Right lobe of liver (tissue), 6 donors: Measurements from ENCODE around the gene FBRSL1. TPM values are rescaled to one million over a fixed set of nuclear protein-coding genes. Genes with fewer than 3 reads are reported as not detected.

Experiments used
- ATAC-seq, 4 donors: fragments of 200-7000 bp; cut with Tn5 transposase; one replicate each; pipeline ENCODE4 v1.9.1; 2020; ENCODE audit warnings: mild to moderate bottlenecking in 4 of 4, moderate library complexity in 4 of 4
- DNase-seq, 3 donors: peaks; one replicate each; pipeline ENCODE4 v3.0.0-alpha.2; 2020
- H3K27ac ChIP-seq, 3 donors: fragments of 200-600 bp; one replicate each; pipeline ENCODE4 v1.8.0; 2022
- H3K27me3 ChIP-seq, 2 donors: fragments of 200-600 bp; one replicate each; pipeline ENCODE4 v1.8.0; 2022
- H3K36me3 ChIP-seq, 4 donors: fragments of 200-600 bp; sonication (generic) in 1 of 4; one replicate each; pipeline versions ENCODE4 v1.5.1 to v1.8.0; 2017 to 2022; ENCODE audit warnings: control low read depth in 1 of 4
- H3K4me1 ChIP-seq, 4 donors: fragments of 200-600 bp; sonication (generic) in 1 of 4; one replicate each; pipeline versions ENCODE4 v1.5.1 to v1.8.0; 2017 to 2022; ENCODE audit warnings: control low read depth in 1 of 4
- H3K4me3 ChIP-seq, 3 donors: fragments of 200-600 bp; one replicate each; pipeline ENCODE4 v1.8.0; 2022
- H3K9me3 ChIP-seq, 4 donors: fragments of 200-600 bp; sonication (generic) in 1 of 4; one replicate each; pipeline versions ENCODE4 v1.5.1 to v1.8.0; 2017 to 2022; ENCODE audit warnings: control low read depth in 1 of 4
- POLR2A ChIP-seq: fragments of 450-650 bp; IDR thresholded peaks from one replicate; pipeline ENCODE4 v1.6.1; 2017; ENCODE audit warnings: antibody characterized with exemption, mild to moderate bottlenecking
- WGBS: methylation state at CpG from one replicate; pipeline ENCODE4 v1.1.6; 2018; ENCODE audit warnings: low coverage, low lambda C conversion rate; ENCODE audit not compliant: insufficient coverage; ENCODE audit errors: missing lambda C conversion rate; 5-methylcytosine and 5-hydroxymethylcytosine counted together
- intact Hi-C, 2 donors: fragments of 100-400 bp; cut with DNase I; formaldehyde crosslinking; loops; one replicate each; pipeline versions ENCODE4 v1.11.2 to v1.14.1; 2022
- total RNA-seq, 6 experiments: library from RNA; depleted of rRNA in 2 of 6; stranded (reverse); fragments of >200 nt in 2 of 6; fragmentation: NEBNext Ultra II Directional in 3 of 6; extraction: Animal tissue kit (Norgen Biotek cat#: 25700) in 3 of 6; gene quantifications; one replicate each; pipeline versions ENCODE4 v1.1.0 to v1.2.4, GENCODE V29; 2016 to 2023
- TF ChIP-seq, protein P1 (sequence below), 4 donors: fragments of 200-600 bp in 3 of 4; fragments of 450-650 bp in 1 of 4; IDR thresholded peaks; one replicate each; pipeline versions ENCODE4 v1.5.1 to v1.8.0; 2016 to 2022; ENCODE audit warnings: antibody characterized with exemption in 4 of 4, mild to moderate bottlenecking in 2 of 4
- donor health status: DM: no; HTN: yes; CAD: no.
- donor health status: DM: no; HTN: no; CAD: no.
- donor health status: DM: no; HTN: no; CAD: no.
- donor health status: DM: no; HTN: yes; CAD: no.
- donor health status: DM: no; HTN: yes; CAD: no.

FBRSL1 gene
- total RNA-seq, 6 experiments from 2014 or later, result 16.2 to 27.6 (median 23.3) TPM

- ATAC-seq, result no peak
- intact Hi-C loops, result no loop called here
- no peaks in the 10 kb centered on the region for H3K27me3 ChIP-seq
- TF ChIP-seq, protein P1, sequence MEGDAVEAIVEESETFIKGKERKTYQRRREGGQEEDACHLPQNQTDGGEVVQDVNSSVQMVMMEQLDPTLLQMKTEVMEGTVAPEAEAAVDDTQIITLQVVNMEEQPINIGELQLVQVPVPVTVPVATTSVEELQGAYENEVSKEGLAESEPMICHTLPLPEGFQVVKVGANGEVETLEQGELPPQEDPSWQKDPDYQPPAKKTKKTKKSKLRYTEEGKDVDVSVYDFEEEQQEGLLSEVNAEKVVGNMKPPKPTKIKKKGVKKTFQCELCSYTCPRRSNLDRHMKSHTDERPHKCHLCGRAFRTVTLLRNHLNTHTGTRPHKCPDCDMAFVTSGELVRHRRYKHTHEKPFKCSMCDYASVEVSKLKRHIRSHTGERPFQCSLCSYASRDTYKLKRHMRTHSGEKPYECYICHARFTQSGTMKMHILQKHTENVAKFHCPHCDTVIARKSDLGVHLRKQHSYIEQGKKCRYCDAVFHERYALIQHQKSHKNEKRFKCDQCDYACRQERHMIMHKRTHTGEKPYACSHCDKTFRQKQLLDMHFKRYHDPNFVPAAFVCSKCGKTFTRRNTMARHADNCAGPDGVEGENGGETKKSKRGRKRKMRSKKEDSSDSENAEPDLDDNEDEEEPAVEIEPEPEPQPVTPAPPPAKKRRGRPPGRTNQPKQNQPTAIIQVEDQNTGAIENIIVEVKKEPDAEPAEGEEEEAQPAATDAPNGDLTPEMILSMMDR (IDR thresholded peaks at IDR 0.05), result no peak
- TF ChIP-seq POLR2A, result no peak
- WGBS, result 10% methylated on average over 2 of the region's 110 CpGs
- no peaks in the 10 kb centered on the region for H3K9me3 ChIP-seq
- H3K27ac ChIP-seq, result peak overlapping the region in 2 of 3 donors; percentile 53 to 72
- peak overlapping the region; percentile 63 to 78 (median 72) for H3K4me3 ChIP-seq
- no peak for DNase-seq
- H3K36me3 ChIP-seq, result no peaks in the 10 kb centered on the region
- peaks cover 0 to 44% (median 22%) of the 10 kb centered on the region in 4 donors for H3K4me1 ChIP-seq
Observed at GRCh38 chr12:132490422-132491137, 629 bp downstream of the FBRSL1 start.

DNA sequence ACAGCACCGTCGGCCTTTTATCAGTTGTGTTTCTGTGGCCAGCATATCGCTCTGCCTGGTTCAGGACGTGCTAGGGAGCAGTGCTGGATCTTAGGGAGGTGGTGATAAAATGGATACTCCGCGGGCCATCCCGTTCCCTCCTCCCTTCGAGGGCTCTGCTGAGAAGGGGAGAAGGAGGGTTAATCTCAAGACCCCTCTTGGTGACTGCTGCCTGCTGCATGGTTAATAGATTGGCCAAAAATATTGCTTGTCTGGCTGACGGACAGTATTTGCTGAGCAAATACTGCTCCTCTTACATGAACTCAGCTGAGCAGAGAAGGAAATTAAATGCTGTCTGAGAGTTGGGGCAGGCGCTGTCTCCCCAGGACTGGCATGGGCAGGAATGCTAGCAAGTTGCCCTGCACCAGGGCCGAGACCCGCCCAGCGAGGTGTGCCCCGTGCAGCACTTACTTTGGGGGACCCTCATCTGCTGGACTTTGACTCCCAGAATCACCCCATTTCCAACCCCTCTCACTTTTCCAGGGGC lies 1.2 kb downstream of the FBRSL1 start:
- DNase-seq, result no peak
- TF ChIP-seq POLR2A, result no peak
- TF ChIP-seq, protein P1 (IDR thresholded peaks at IDR 0.05), result no peak
- 0% methylated on average over 9 of the region's 14 CpGs for WGBS
- no peaks in the 10 kb centered on the region for H3K9me3 ChIP-seq
- H3K36me3 ChIP-seq, result no peaks in the 10 kb centered on the region
- peak overlapping the region in 2 of 3 donors; percentile 53 to 72 for H3K27ac ChIP-seq
- no peaks in the 10 kb centered on the region for H3K27me3 ChIP-seq
- intact Hi-C loops, result no loop called here
- H3K4me1 ChIP-seq, result peaks cover 0 to 48% (median 25%) of the 10 kb centered on the region in 4 donors
- peak in 3 of 4 donors; percentile 13 to 30 (median 22) for ATAC-seq
- H3K4me3 ChIP-seq, result peak overlapping the region; percentile 63 to 78 (median 72)

DNA sequence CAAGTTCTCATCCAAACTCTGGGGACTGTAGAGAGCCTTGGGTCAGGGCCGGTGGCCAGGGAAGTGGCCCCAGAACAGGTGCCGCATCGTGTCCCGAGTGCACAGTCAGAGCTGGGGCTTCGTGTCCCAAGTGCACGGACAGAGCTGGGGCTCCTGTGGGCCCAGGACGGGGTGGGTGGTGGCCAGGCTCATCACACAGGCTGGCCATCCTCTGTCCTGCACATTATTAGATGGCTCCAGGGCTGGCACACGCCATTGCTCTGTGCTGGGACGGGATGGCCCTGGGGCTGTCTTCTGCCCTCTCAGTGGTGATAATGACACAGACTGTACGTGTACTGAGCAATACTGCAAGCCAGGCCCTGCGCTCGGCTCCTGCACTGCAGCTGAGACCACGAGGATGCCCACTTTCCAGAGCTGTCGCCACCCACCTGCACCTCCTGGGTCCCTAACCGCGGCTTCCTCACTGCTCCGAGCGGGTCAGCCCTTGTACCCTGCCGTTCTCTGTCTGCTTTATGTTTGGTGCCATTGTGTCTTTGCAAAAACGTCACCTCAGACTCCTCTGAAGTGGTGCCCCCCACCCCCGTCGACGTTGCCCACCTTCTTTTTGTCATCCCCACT lies 1.9 kb downstream of the FBRSL1 start:
- Histone ChIP-seq H3K4me1 (peaks cover 0 to 49% (median 26%) of the 10 kb centered on the region in 4 donors), H3K27ac (no peak overlapping the region), H3K4me3 (peak overlapping the region; percentile 63 to 78 (median 72)), H3K36me3 (no peaks in the 10 kb centered on the region), H3K27me3 (no peaks in the 10 kb centered on the region), H3K9me3 (no peaks in the 10 kb centered on the region)
- TF ChIP-seq, protein P1 (IDR thresholded peaks at IDR 0.05), result no peak
- TF ChIP-seq POLR2A, result no peak
- 13% methylated on average over 11 of the region's 23 CpGs for WGBS
- intact Hi-C loops, result no loop called here
- DNase-seq (no peak), ATAC-seq (no peak)

GRCh38 chr12:132492522-132492921 lies 2.6 kb downstream of the FBRSL1 start:
- TF ChIP-seq, protein P1 (IDR thresholded peaks at IDR 0.05), result no peak
- TF ChIP-seq POLR2A, result no peak
- Histone ChIP-seq H3K27ac (no peak overlapping the region), H3K27me3 (no peaks in the 10 kb centered on the region), H3K36me3 (no peaks in the 10 kb centered on the region), H3K4me3 (peak overlapping the region in 1 of 3 donors; percentile 72), H3K9me3 (no peaks in the 10 kb centered on the region), H3K4me1 (peaks cover 0 to 51% (median 28%) of the 10 kb centered on the region in 4 donors)
- intact Hi-C loops, result no loop called here
- 37% methylated on average over 6 of the region's 12 CpGs for WGBS
- DNase-seq (no peak), ATAC-seq (peak in 1 of 4 donors; percentile 2)
